ENCODE results near the gene WWOX.

GRCh38 chr16:78415669-78416068 is 316.2 kb downstream of the WWOX start:
- TF ChIP-seq CTCF (IDR thresholded peaks at IDR 0.05) (no peak), POLR2A (IDR thresholded peaks at IDR 0.05) (no peak)

Data from right lobe of liver (tissue), 4 donors.